LoVo (cell line): ENCODE data around the gene FBXL2.
A peak's percentile ranks its signal among the peaks of the same experiment; 100 is the strongest.
"Not testable (repeated sequence)": the region's sequence is repeated elsewhere in the genome, so short reads cannot be mapped to it uniquely, and the experiment has no call there.

Experiments
- DNase-seq: peaks from one replicate; pipeline ENCODE4 v3.0.0-alpha.2; 2016; ENCODE audit warnings: low spot score

The FBXL2 gene

DNA sequence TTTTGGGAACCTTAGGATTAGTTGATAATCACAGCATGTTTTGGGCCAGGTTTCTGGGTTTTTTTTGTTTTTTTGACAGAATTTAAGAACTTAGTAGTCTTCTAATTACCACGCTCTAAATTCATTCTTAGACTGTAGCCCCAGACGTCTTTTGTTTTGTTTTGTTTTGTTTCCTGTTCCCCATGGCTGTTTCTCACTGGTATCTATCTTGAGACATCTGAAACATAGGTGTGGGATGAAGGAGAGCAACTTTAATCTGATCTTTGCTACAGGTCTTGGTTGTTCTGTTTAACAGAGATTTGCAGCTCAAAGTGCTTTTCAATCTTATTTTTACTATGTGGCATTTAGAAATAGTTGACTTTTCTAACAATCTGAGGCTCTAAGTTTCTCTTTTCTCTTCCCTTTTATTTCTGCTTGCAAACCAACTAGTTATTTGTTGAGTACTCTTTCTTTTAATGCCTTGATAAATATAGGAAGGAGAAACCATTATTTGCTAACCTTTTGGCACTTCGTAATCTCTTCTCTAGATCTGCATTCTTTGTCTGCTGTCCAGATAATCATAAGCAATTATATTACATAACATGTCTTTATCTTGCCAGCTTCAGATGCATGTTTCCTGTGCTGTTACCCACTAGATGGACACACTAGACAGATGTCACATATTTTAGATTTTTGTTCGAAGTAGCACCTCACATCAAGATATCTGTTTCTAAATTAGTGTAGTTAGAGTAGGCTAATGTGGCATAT is 40.9 kb downstream of the FBXL2 start:
- DNase-seq, result no peak

DNA sequence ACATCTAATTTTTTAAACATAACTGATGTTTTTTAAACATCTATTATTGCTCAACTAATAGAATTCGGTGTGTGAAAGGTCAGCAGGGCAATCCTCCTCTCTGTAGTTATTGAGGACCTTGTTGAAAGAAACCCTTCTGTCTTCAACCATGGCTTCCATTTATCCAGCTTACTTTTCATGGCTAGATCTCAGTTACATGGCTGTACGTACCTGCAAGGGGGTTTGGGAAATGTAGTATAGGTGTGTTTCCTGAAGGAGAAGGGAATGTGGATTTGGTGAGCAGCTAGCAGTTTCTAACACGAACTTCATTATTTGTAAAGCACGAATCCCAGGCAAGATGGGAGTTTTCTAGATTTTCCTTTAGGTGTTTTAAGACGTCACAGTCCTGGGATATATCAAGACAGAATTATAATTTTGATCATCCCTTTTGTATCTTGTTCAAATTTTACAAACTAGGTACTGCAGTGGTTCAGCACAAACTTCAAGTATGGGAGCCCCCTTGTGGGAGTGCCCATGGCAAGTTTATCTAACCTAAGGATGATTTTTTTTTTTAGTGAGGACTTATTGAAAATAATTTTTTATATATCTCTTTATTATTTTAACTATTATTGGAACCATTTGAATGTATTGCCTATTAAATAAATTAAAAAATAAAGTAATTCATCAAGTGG is 41.6 kb downstream of the FBXL2 start:
- DNase-seq, result no peak

DNA sequence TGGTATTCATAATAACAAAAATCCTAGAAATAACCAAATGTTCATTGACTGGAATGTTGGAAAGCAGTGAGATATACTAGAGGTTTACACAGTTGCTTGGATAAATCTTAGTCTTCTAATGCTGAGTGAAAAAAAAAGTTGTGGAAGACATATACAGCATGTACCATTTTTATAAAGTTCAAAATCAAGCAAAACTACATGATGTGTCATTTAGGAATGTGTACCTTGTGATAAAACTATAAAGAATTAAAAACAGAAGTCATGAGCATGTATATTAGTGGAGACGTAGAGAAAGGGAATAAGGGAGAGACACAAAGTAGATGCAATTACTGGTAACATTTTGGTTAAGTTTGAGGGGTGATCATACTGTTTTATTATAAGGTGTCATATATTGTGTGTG is 45.2 kb downstream of the FBXL2 start:
- DNase-seq, result no peak

DNA sequence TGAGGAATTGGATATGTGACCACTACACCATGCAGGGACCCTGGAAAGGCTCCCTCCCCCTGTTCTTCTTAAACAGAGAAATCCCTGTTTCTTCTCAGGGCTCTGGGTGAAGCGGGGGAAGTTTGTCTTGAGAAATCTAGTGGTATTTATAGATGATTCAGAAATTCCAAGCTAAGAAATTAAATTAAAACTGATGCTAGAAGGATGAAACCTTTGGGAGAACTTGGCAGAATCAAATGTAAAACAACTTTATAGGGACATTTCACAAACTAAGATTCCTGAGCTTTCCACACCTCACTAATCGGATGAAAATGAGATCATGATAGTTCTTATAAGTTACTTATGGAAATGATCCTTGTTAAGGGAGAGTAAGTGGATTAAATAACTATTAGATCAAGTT is 54.2 kb downstream of the FBXL2 start:
- no peak for DNase-seq

DNA sequence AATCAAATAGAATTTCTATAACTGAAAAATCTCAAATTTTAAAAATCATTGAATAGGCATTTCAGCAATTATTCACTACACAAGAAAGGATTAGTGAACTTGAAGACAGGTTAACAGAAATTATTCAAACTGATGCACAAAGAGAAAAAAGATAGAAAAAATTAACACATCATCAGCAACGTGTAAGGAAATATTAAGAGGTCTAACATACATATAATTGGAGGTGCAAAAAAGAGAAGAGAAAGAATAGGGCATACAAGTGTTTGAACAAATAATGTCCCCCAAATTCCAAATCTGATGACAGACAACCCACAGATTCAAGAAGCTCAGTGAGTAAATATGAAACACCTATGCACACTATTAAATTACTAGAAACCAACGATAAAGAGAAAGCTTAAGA is 57.1 kb downstream of the FBXL2 start:
- no peak for DNase-seq

DNA sequence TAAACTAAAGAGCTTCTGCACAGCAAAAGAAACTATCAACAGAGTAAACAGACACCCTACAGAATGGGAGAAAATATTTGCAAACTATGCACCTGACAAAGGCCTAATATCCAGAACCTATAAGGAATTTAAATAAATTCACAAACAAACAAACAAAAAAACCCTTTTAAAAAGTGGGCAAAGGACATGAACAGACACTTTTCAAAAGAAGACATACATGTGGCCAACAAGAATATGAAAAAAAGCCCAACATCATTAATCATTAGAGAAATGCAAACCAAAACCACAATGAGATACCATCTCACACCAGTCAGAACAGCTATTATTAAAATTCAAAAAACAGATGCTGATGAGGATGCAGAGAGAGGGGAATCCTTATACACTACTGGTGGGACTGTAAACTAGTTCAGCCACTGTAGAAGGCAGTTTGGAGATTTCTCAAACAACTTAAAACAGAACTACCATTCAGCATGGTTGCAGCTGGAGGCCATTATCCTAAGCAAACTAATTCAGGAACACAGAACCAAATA is 61.8 kb downstream of the FBXL2 start:
- not testable (repeated sequence) for DNase-seq

DNA sequence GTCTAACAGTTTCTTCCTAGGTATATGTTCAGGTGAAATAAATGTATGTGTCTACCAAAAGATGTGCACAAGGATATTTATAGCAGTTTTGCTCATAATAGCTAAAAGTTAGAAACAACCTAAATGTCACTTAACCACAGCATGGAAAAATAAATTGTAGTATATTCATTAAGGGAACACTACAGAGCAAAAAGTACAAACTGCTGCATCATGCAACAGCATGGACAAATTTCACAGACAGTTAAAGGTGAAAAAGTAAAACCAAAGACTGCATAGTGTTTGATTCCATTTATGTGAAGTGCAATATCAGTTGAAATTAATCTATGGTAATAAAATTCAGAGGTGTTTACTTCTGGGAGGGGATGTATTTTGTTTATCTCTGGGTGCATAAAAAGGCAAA is 62.5 kb downstream of the FBXL2 start:
- DNase-seq, result no peak

DNA sequence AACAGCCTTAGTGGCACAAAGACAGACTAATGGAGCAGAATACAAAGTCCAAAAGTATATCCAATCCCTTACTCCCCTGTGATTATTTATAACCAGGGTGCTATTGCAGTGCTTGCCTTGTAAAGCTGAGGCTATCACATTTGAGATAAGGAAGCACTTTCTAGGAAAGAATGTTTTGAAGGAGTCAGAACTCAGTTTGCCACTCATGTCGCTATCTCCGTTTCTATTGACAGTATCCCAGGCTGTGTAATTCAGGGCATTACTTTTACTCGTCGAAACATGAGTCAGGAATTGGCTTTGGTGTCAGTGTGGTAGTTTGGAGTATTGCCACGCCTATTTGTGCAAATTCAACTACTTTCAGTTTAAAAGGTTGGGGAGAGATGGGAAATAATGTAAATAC is 78.4 kb downstream of the FBXL2 start:
- DNase-seq, result peak; percentile 62

DNA sequence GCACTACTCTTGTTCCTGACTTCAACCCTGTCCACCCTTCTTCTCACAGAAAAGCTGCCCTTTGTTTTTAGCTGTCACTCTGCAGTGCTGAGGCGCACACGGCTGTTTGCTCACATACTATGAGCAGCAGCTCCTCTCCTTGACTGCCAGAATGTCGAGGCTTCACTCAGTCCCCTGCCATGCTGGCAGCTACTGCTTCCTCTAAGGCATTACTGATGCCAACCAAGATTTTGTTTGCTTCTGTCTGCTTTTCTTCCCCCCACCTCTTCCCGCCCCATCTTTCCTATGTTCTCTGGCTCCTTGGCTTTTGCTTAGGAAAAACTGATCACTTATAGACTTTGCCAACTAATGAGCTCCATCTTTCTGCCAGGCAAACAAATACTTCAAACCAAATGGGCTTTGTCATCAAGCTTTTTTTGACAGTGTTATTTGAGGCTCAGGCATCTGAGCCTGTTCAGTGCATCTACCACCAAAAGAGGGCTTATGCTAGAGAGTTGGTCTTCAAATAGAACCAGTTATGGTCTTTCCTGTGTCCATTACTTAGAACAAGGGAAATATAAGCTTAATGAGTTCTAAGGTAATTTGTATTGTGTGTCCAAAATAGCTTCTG is 81.0 kb downstream of the FBXL2 start:
- DNase-seq, result no peak

DNA sequence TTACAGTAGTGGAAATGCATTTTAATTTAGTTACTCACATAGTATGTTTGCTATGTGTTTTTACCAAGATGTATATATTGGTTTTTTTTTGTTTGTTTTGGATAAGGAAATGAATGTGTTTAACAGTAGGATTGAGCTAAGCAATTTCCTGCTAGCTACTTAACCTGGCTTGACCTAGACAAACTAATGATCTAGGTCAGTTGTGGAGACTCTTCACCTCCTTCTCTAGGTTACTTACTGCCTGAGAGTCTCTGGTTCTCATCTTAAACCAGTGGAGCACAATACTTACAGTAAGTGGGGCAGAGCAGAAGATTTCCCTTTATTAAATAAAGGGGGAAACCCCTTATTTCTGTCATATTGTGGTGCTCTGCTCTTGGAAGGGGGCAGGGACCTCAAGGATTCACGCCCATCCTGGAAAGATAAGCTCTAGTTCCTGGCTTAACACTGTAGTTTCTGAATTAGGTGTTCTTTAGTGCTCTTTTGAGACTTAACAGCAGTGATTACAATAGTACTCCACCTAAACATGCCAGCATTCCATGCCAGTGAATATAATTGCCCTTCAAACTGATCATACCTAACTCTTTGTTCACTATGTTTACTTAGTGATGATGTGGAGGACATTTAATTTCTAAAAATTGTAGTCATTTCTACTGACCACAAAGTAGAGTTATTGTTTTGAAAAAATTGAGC is 83.0 kb downstream of the FBXL2 start:
- peak; percentile 63 for DNase-seq

DNA sequence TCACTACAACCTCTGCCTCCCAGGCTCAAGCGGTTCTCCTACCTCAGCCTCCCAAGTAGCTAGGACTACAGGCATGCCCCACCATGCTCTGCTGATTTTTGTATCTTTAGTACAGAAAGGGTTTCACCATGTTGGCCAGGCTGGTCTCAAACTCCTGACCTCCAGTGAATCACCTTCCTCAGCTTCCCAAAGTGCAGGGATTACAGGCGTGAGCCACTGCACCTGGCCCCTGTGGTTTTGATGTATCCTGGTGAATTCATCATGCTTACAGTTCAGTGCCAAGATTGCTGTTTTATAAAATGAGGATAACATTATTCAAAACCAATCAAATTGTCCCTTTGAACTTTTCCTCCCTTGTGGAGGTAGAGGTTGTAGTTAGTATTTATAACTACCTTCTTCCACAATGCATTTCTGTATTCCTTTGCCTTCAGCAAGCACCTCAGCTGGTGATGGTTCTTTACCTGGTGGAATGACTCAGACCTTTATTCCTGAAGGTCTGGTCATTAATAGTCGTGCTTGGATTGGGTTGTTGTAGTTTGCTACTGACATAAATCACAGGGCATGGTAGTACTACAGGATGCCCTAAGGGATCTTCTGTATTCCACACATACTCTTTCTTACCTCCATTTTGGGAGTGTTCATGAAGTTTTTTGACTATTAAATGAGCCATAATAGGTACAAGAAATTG is 86.0 kb downstream of the FBXL2 start:
- no peak for DNase-seq

DNA sequence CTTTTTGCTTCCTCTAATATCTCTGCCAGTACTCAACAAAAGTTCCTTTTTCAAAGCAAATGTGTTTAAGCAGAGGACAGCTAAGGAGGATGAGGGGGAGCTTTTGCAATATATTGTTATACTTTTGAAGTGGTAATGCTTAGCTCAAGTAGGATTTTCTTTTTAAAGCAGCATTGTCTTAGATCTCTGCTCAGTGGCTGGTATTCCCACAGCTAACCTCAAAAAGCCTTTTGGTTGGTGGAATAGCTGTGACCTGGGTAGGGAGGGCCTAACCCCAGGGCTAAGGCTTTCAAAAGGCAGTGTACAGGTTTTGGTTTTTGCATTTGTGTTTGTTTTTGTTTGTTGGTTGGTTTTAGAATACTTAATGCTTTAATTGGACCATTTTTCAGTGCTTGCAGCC is 86.8 kb downstream of the FBXL2 start:
- DNase-seq, result no peak

DNA sequence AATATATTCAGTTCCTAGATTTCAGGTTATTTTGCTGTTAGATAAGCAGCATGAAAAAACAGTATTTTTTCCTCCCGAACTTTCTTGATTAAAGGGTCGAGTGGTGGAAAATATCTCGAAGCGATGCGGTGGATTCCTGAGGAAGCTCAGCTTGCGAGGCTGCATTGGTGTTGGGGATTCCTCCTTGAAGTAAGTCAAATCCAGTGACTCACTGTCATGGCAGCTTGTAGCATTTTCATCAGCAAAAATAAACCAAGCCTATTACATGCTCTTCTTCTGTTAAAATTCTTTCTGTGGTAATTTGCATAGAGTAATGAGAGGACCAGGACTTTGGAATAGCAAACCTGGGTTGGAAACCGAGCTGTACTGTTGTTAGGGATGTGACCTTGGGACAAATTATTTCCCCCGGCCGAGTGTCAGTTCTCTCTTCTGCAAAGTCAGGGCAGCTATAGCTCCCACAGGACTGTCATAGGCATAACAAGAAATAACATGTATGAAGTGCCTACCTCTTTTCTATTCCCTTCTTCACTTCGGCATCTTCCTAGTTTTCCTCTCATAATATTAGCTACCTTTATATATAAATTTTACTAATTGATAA is 87.4 kb downstream of the FBXL2 start:
- no peak for DNase-seq

DNA sequence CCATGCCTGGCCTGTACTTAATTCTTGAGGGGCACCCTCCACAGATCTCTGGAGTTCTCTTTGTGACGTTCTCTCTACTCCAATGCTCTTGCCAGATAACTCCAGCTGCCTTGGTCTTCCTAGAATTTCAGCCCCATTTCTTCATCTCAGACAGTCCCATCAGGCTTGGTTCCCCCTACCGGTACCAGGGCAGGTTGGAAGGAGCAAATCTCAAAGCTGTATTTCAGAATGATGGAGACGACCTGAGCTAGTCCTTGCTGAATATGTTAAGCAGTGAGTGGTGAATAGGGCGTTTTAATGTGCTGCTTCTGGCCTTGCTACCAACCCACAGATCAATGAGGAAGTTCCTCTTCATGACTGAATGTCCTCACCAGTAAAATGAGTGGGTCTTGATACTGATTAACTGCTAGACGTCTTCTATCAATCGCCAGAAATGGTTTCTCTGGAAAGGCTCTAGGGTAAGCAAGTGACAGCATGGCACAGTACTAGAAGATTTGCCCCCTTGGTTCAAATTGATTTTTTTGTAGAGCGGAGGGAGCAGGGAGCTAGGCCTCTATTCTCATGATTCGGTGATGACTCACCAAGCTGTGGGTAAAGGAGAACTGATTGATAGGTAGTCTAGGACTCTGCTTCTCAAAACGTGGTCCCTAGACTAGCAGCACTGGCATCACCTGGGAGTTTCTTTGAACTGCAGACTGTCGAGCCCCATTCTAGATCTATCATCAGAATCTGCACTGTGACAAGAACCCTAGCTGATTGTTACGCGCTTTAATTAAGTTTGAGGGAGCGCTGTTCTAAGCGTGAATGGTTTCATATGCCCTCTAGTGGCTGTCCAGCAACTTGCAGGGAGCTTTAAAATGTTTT is 95.2 kb downstream of the FBXL2 start:
- peak; percentile 54 for DNase-seq

DNA sequence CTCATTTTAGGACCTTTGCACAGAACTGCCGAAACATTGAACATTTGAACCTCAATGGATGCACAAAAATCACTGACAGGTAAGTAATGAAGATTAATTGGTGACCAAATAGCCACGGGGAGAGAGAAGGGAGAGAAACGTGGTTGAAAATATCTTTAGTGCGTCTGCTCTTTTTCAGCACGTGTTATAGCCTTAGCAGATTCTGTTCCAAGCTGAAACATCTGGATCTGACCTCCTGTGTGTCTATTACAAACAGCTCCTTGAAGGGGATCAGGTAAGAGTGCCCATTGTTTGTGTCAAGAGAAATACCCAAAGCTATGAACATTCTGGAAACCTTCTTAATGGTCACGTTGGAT is 95.8 kb downstream of the FBXL2 start:
- no peak for DNase-seq

DNA sequence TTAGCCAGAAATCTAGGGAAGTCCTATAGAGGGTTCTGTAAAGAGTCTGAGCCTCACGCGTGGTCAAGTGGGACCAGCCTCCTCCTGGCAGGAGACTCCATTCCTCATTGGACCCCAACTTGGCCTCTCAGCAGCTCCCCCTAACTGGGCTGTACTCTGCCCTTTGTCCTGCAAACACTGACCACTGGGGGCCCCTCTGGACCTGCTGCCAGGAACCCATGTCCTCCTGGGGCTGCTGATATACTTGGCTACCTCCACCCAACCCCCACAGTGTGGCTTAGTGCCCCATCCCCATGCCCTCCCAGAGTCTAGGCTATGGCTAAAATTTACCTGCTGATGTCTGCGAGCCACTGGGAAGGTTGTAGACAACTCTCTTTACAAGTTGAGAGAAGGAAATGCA is 100.2 kb downstream of the FBXL2 start:
- no peak for DNase-seq

DNA sequence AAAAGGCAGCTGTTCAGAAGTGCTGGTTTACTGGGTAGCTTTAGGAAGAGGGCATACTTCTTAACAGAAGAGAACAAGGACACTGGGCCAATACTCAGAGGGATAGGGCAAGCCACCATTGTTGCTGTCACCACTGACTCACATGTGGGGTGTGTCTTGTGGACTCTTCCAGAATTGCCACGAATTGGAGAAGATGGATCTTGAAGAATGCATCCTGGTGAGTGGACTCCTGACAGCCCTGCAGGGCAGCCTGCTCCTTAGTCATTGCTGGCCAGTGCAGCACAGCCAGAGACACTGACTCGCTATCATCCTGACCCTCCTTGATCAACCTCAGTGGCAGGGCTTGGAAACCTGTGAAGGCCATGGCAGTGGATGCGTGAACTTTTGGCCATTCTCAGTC is 100.7 kb downstream of the FBXL2 start:
- DNase-seq, result peak; percentile 11

DNA sequence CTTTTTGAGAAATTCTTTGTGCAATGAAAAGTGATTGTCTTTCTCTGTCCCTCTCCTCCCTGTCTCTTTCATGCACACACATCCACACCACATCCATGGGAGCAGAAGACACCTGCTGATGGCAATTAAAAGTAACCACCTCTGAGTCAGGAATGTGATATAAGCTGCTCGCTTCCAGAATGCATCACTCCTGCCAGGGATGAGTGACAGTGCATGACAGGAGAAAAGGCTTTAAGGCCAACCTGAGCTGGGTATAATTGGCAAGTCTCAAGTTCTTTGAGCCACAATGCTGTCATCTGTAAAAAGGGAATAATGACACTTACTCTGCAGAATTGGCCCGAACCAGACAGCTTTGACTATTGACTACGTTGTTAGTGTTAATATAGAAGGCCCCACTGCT is 103.4 kb downstream of the FBXL2 start:
- DNase-seq, result no peak

DNA sequence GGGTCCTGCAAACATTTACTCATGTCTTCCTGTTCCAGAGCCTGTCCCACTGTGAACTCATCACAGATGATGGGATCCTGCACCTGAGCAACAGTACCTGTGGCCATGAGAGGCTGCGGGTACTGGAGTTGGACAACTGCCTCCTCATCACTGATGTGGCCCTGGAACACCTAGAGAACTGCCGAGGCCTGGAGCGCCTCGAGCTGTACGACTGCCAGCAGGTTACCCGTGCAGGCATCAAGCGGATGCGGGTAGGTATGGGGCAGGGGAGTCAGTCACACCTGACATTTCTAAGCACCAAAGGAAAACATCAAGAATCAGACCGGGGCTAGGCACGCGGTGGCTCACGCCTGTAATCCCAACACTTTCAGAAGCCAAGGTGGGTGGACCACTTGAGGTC is 106.7 kb downstream of the FBXL2 start:
- DNase-seq, result no peak

DNA sequence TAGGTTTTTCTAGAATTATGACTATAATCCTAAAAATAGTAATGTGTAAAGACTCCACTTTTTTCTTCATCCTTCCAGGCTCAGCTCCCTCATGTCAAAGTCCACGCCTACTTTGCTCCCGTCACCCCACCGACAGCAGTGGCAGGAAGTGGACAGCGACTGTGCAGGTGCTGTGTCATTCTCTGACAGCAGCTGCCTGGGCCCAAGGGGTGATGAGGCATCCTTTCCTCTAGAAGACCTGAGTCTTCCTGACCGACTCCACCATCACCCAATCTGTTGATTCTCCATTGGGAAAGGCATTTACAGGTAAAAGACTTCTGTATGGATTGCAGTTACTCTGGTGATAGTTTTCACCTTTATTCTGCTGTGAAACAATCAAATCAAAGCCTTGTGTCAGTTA is 108.2 kb downstream of the FBXL2 start:
- DNase-seq, result no peak

DNA sequence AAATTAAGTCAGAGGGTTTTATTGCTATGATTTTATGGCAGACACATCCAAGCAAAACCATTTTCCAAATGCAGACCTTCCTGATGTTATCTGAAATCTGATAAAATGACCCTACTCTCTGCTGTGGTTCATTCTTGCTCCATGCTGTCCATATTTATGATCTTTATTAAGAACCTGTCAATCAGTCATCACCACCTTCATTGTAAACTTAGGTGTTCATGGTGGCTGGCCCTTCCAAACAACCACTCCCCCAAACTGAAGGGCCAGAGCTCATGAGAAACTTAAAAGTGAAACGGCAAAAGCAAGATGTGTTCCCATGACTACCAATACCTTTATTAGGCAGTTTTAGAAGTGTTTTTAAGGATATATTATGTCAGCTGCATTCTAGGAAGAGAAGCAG is 109.4 kb downstream of the FBXL2 start:
- no peak for DNase-seq
